SK-N-SH (cell line): ENCODE measurements around the gene PEPD. TPM values are rescaled to one million over a fixed set of nuclear protein-coding genes. Genes with fewer than 3 reads are reported as not detected.

Experiments used
- CTCF ChIA-PET: fragments of 300-600, 350-600 bp; formaldehyde crosslinking; extraction: SDS; loops from one replicate; lab custom pipeline; 2021; lab: Yijun Ruan, JAX
- POLR2A ChIA-PET: fragments of 350-600 bp; sonication (Branson Sonifier 250); formaldehyde crosslinking; extraction: SDS; loops from one replicate; lab custom pipeline; 2020; ENCODE audit warnings: antibody characterized with exemption, inconsistent platforms; lab: Yijun Ruan, JAX
- DNase-seq: peaks from one replicate; pipeline ENCODE4 v3.0.0; 2012
- H2AFZ ChIP-seq: fragments of 200-600 bp; sonication (generic); 2 replicates; pipeline ENCODE4 v1.8.1; 2016; ENCODE audit warnings: antibody characterized with exemption, mild to moderate bottlenecking, low read depth
- H3F3A ChIP-seq: fragments of 200-600 bp; sonication (generic); replicated peaks from 2 replicates; pipeline ENCODE3; 2016; ENCODE audit warnings: antibody characterized with exemption, mild to moderate bottlenecking; ENCODE audit not compliant: insufficient read depth
- H3K27ac ChIP-seq, 2 experiments: fragments of 200-500 bp in 1 of 2; fragments of 200-600 bp in 1 of 2; sonication (Bioruptor generic) in 1 of 2; sonication (generic), shearing (Covaris generic) in 1 of 2; 2 replicates each; pipeline versions ENCODE4 v1.5.1 to v1.6.1; 2014 to 2016; ENCODE audit warnings: low read depth in 2 of 2, inconsistent platforms in 1 of 2, low read length in 1 of 2, mild to moderate bottlenecking in 1 of 2, mixed read lengths in 1 of 2
- H3K27me3 ChIP-seq: fragments of 200-600 bp; sonication (generic), shearing (Covaris generic); 2 replicates; pipeline ENCODE4 v1.6.1; 2016; ENCODE audit warnings: mixed run types; ENCODE audit not compliant: insufficient read depth
- H3K36me3 ChIP-seq, 2 experiments: fragments of 200-500 bp in 1 of 2; fragments of 200-600 bp in 1 of 2; sonication (Bioruptor generic) in 1 of 2; sonication (generic) in 1 of 2; replicated peaks in 1 of 2; 2 replicates each; pipeline versions ENCODE3 to v1.5.1; 2014 to 2016; ENCODE audit warnings: low read length in 1 of 2, mild to moderate bottlenecking in 1 of 2; ENCODE audit not compliant: insufficient read depth in 2 of 2, control insufficient read depth in 1 of 2
- H3K4me1 ChIP-seq, 2 experiments: fragments of 200-500 bp in 1 of 2; fragments of 200-600 bp in 1 of 2; sonication (Bioruptor generic) in 1 of 2; sonication (generic), shearing (Covaris generic) in 1 of 2; 2 replicates each; pipeline versions ENCODE4 v1.5.1 to v1.6.1; 2014 to 2016; ENCODE audit warnings: low read depth in 1 of 2, low read length in 1 of 2, mixed run types in 1 of 2; ENCODE audit not compliant: insufficient read depth in 2 of 2, control insufficient read depth in 1 of 2
- H3K4me2 ChIP-seq: fragments of 200-600 bp; sonication (generic), shearing (Covaris generic); 2 replicates; pipeline ENCODE4 v1.6.1; 2017; ENCODE audit warnings: mixed run types
- H3K4me3 ChIP-seq, 2 experiments: fragments of 200-500 bp in 1 of 2; fragments of 200-600 bp in 1 of 2; sonication (Bioruptor generic) in 1 of 2; sonication (generic), shearing (Covaris generic) in 1 of 2; 2 replicates each; pipeline versions ENCODE4 v1.5.1 to v1.8.1; 2014 to 2016; ENCODE audit warnings: low read depth in 2 of 2, inconsistent platforms in 1 of 2, low read length in 1 of 2, mild to moderate bottlenecking in 1 of 2, mixed read lengths in 1 of 2, moderate library complexity in 1 of 2
- H3K79me2 ChIP-seq: fragments of 200-600 bp; sonication (generic); 2 replicates; pipeline ENCODE4 v1.8.1; 2017; ENCODE audit warnings: mild to moderate bottlenecking; ENCODE audit not compliant: insufficient read depth
- H3K9ac ChIP-seq: fragments of 200-600 bp; sonication (generic); 2 replicates; pipeline ENCODE4 v1.6.1; 2017; ENCODE audit warnings: mixed run types
- H3K9me2 ChIP-seq: fragments of 200-600 bp; sonication (generic); 2 replicates; pipeline ENCODE4 v1.6.1; 2017; ENCODE audit warnings: mixed run types
- H3K9me3 ChIP-seq: fragments of 200-600 bp; sonication (generic); 2 replicates; pipeline ENCODE4 v1.6.1; 2017; ENCODE audit warnings: mixed run types, mild to moderate bottlenecking, moderate library complexity
- H4K20me1 ChIP-seq: fragments of 200-600 bp; sonication (generic); 2 replicates; pipeline ENCODE4 v1.6.1; 2017; ENCODE audit warnings: mild to moderate bottlenecking, mixed run types; ENCODE audit not compliant: insufficient read depth
- CHD2 ChIP-seq: fragments of 150-350 bp; IDR thresholded peaks from 2 replicates; pipeline ENCODE4 v1.6.1; 2018; ENCODE audit warnings: low read length; ENCODE audit not compliant: partially characterized antibody
- EP300 ChIP-seq, 2 experiments: IDR thresholded peaks; 2 replicates each; pipeline versions ENCODE4 v1.4.0 to v1.6.1; 2012; ENCODE audit warnings: borderline replicate concordance in 1 of 2, low read depth in 1 of 2, low read length in 1 of 2
- EZH2phosphoT487 ChIP-seq: fragments of 200-600 bp; sonication (generic); IDR thresholded peaks from 2 replicates; pipeline ENCODE4 v1.6.1; 2017; ENCODE audit warnings: low read depth, mixed run types, mild to moderate bottlenecking, antibody characterized with exemption, moderate library complexity, borderline replicate concordance
- FOSL2 ChIP-seq: IDR thresholded peaks from 2 replicates; pipeline ENCODE4 v1.4.0; 2012; ENCODE audit warnings: low read depth, mild to moderate bottlenecking, moderate library complexity, borderline replicate concordance
- FOXJ3 ChIP-seq: sonication (generic); formaldehyde crosslinking; IDR thresholded peaks from 2 replicates; pipeline ENCODE4 v1.5.1; 2020; ENCODE audit warnings: mild to moderate bottlenecking, missing genetic modification reagents
- GABPA ChIP-seq: IDR thresholded peaks from 2 replicates; pipeline ENCODE4 v1.4.0; 2012; ENCODE audit warnings: low read depth, mild to moderate bottlenecking
- IRF3 ChIP-seq: fragments of 150-350 bp; IDR thresholded peaks from 2 replicates; pipeline ENCODE4 v1.6.1; 2016; ENCODE audit warnings: mild to moderate bottlenecking, low read depth, low read length
- MEF2A ChIP-seq: IDR thresholded peaks from 2 replicates; pipeline ENCODE4 v1.4.0; 2012; ENCODE audit warnings: low read depth, borderline replicate concordance
- PBX3 ChIP-seq: IDR thresholded peaks from 2 replicates; pipeline ENCODE4; 2012
- RCOR1 ChIP-seq: fragments of 150-350 bp; IDR thresholded peaks from 2 replicates; pipeline ENCODE4 v1.6.1; 2017; ENCODE audit warnings: antibody characterized with exemption, low read length
- REST ChIP-seq: IDR thresholded peaks from 2 replicates; pipeline ENCODE4 v1.6.1; 2012; ENCODE audit warnings: mild to moderate bottlenecking, low read depth, low read length, moderate library complexity
- RXRA ChIP-seq: IDR thresholded peaks from 2 replicates; pipeline ENCODE4 v1.4.0; 2012; ENCODE audit warnings: low read depth, mild to moderate bottlenecking, borderline replicate concordance
- SIN3A ChIP-seq: IDR thresholded peaks from 2 replicates; pipeline ENCODE4 v1.6.1; 2012; ENCODE audit warnings: low read depth, mild to moderate bottlenecking, low read length, moderate library complexity, borderline replicate concordance
- SMC3 ChIP-seq: IDR thresholded peaks from 2 replicates; pipeline ENCODE4 v1.6.1; 2012; ENCODE audit warnings: low read depth, low read length, improper control_type of control experiment
- TCF12 ChIP-seq: IDR thresholded peaks from 2 replicates; pipeline ENCODE4 v1.4.0; 2012
- USF2 ChIP-seq: fragments of 150-350 bp; IDR thresholded peaks from 2 replicates; pipeline ENCODE4 v1.6.1; 2017; ENCODE audit warnings: antibody characterized with exemption, low read length, low read depth, borderline replicate concordance
- WGBS: methylation state at CpG from one replicate; pipeline ENCODE4 v1.1.6; 2017; ENCODE audit warnings: low lambda C conversion rate; 5-methylcytosine and 5-hydroxymethylcytosine counted together
- polyA plus RNA-seq, 3 experiments: library from polyadenylated mRNA; depleted of rRNA; stranded (reverse); fragments of >200 nt; gene quantifications; 2 replicates each; pipeline ENCODE4 v1.2.3, GENCODE V29; 2012

The PEPD gene
- polyA plus RNA-seq, 1 of the 3 experiments (the other 2 are of a cell fraction): 88.9 TPM

GRCh38 chr19:33408538-33409434 is 112.8 kb downstream of the PEPD start:
- Histone ChIP-seq H3K4me3 (no peak overlapping the region), H2AFZ (no peak overlapping the region), H3K27me3 (no peaks in the 10 kb centered on the region), H3K4me1 (peaks cover 0 to 37% of the 10 kb centered on the region in 2 experiments; a peak in 1 of 4 replicates), H4K20me1 (no peaks in the 10 kb centered on the region), H3K27ac (no peak overlapping the region), H3K9me3 (no peaks in the 10 kb centered on the region), H3K36me3 (no peaks in the 10 kb centered on the region), H3K9me2 (no peaks in the 10 kb centered on the region), H3F3A (no peaks in the 10 kb centered on the region), H3K4me2 (no peak overlapping the region), H3K9ac (no peak overlapping the region), H3K79me2 (no peaks in the 10 kb centered on the region)
- CTCF ChIA-PET: interaction anchor here (0.6 to 22.5 kb wide), 14 partner anchors 10 to 369 kb away, joined by 3 to 511 read pairs (median 8); partner anchors contain the start of gene CEBPA
- TF ChIP-seq SMC3 (no peak), GABPA (no peak), EZH2phosphoT487 (no peak), EP300 (IDR thresholded peaks at IDR 0.05; ENCODE audit: borderline replicate concordance in 1 of 2, low read depth in 1 of 2, low read length in 1 of 2) (no peak), PBX3 (no peak), IRF3 (no peak), CHD2 (no peak), SIN3A (no peak)
- 78% methylated on average over 15 of the region's 18 CpGs for WGBS
- POLR2A ChIA-PET: no interaction called here
- DNase-seq: peak; percentile 45

- H3K4me3 ChIP-seq: no peak overlapping the region
- ChIA-PET POLR2A (interaction anchor here (0.6 kb wide), 1 partner anchor 96 kb away, joined by 3 read pairs; no protein-coding TSS in a partner anchor), CTCF (interaction anchor here (0.8 to 22.5 kb wide), 11 partner anchors 11 to 370 kb away, joined by 3 to 511 read pairs (median 23); partner anchors contain the start of gene CEBPA)
- no peaks in the 10 kb centered on the region for H4K20me1 ChIP-seq
- H3K27me3 ChIP-seq: no peaks in the 10 kb centered on the region
- H3K4me2 ChIP-seq: no peak overlapping the region
- H3K9ac ChIP-seq: no peak overlapping the region
- peaks cover 0 to 31% of the 10 kb centered on the region in 2 experiments; a peak in 1 of 4 replicates for H3K4me1 ChIP-seq
- H2AFZ ChIP-seq: no peak overlapping the region
- H3K36me3 ChIP-seq: no peaks in the 10 kb centered on the region
- DNase-seq: peak; percentile 23
- H3K9me2 ChIP-seq: no peaks in the 10 kb centered on the region
- no peaks in the 10 kb centered on the region for H3K79me2 ChIP-seq
- H3F3A ChIP-seq: no peaks in the 10 kb centered on the region
- no peaks in the 10 kb centered on the region for H3K9me3 ChIP-seq
- WGBS: 95% methylated on average over 10 of the region's 13 CpGs
- H3K27ac ChIP-seq: no peak overlapping the region
- TF ChIP-seq PBX3 (no peak), RCOR1 (no peak), RXRA (no peak), CHD2 (no peak), EZH2phosphoT487 (no peak), REST (no peak), USF2 (no peak), EP300 (IDR thresholded peaks at IDR 0.05; ENCODE audit: borderline replicate concordance in 1 of 2, low read depth in 1 of 2, low read length in 1 of 2) (no peak), TCF12 (no peak), FOXJ3 (no peak), MEF2A (no peak), FOSL2 (no peak), GABPA (no peak)
These were observed 113.5 kb downstream of the PEPD start for GRCh38 chr19:33408116-33408515.
